HG03159 (cell line): ENCODE data around the gene WSCD1.

Experiments used
- ATAC-seq: cut with Tn5 transposase; IDR thresholded peaks from one replicate; pipeline ENCODE4 v1.9.1; 2021; ENCODE audit warnings: mild to moderate bottlenecking, moderate library complexity; ENCODE audit not compliant: unreplicated experiment

WSCD1 gene

GRCh38 chr17:6104956-6105648 lies 34.9 kb downstream of the WSCD1 start:
- no peak for ATAC-seq

GRCh38 chr17:6105649-6106007 lies 35.4 kb downstream of the WSCD1 start:
- no peak for ATAC-seq

- ATAC-seq = no peak
Observed at GRCh38 chr17:6106212-6106611, 36.0 kb downstream of the WSCD1 start.

GRCh38 chr17:6107791-6108190 lies 37.6 kb downstream of the WSCD1 start:
- ATAC-seq = no peak

GRCh38 chr17:6108382-6108781 lies 38.2 kb downstream of the WSCD1 start:
- no peak for ATAC-seq

GRCh38 chr17:6108987-6109386 lies 38.8 kb downstream of the WSCD1 start:
- ATAC-seq = no peak

GRCh38 chr17:6109536-6109935 lies 39.4 kb downstream of the WSCD1 start:
- no peak for ATAC-seq

- no peak for ATAC-seq
Observed at GRCh38 chr17:6110088-6110487, 39.9 kb downstream of the WSCD1 start.

- peak; percentile 50 for ATAC-seq
Observed at GRCh38 chr17:6110592-6110991, 40.4 kb downstream of the WSCD1 start.

- ATAC-seq = no peak
Observed at GRCh38 chr17:6120351-6120750, 50.2 kb downstream of the WSCD1 start.

- no peak for ATAC-seq
Observed at GRCh38 chr17:6124856-6125255, 54.7 kb downstream of the WSCD1 start.

GRCh38 chr17:6126768-6127167 lies 56.6 kb downstream of the WSCD1 start:
- no peak for ATAC-seq

- ATAC-seq = no peak
Observed at GRCh38 chr17:6134721-6135120, 64.5 kb downstream of the WSCD1 start.

GRCh38 chr17:6135236-6135635 lies 65.1 kb downstream of the WSCD1 start:
- ATAC-seq = no peak

GRCh38 chr17:6135996-6136395 lies 65.8 kb downstream of the WSCD1 start:
- no peak for ATAC-seq

GRCh38 chr17:6137716-6138502 lies 67.7 kb downstream of the WSCD1 start:
- ATAC-seq = no peak

GRCh38 chr17:6138761-6139446 lies 68.7 kb downstream of the WSCD1 start:
- no peak for ATAC-seq

GRCh38 chr17:6139447-6139832 lies 69.3 kb downstream of the WSCD1 start:
- ATAC-seq = no peak

- no peak for ATAC-seq
Observed at GRCh38 chr17:6140188-6140587, 70.0 kb downstream of the WSCD1 start.

- no peak for ATAC-seq
Observed at GRCh38 chr17:6140728-6141330, 70.7 kb downstream of the WSCD1 start.

GRCh38 chr17:6142701-6143100 lies 72.5 kb downstream of the WSCD1 start:
- no peak for ATAC-seq

GRCh38 chr17:6145946-6146345 lies 75.8 kb downstream of the WSCD1 start:
- no peak for ATAC-seq
